Endothelial cell of umbilical vein (primary cell): ENCODE data around the gene SNX3. TPM values are rescaled to one million over a fixed set of nuclear protein-coding genes. Genes with fewer than 3 reads are reported as not detected.

Experiments
- BruUV-seq: library from RNA; stranded (reverse); fragments of 400-500 nt; replicated peaks from 2 replicates; lab custom pipeline; 2021; lab: Mats Ljungman, UMichigan
- CTCF ChIA-PET: fragments of 300-600, 350-600 bp; sonication (Branson Sonifier 250); formaldehyde crosslinking; loops from one replicate; lab custom pipeline; 2021; ENCODE audit warnings: antibody characterized with exemption, inconsistent platforms; lab: Charles Lee
- POLR2A ChIA-PET: fragments of 300-600, 350-600 bp; sonication (Branson Sonifier 250); formaldehyde crosslinking; loops from one replicate; lab custom pipeline; 2021; ENCODE audit warnings: antibody characterized with exemption, inconsistent platforms; lab: Charles Lee
- DNase-seq: peaks from one replicate; pipeline ENCODE4 v3.0.0-alpha.2; 2011; ENCODE audit warnings: low read depth, low spot score
- FAIRE-seq: peaks from 2 replicates; lab custom pipeline; 2011; peaks lifted over from hg19 to GRCh38; lab: Jason Lieb, UNC
- H2AFZ ChIP-seq: 2 replicates; pipeline ENCODE4 v1.6.0; 2012; ENCODE audit warnings: low read depth, low read length, control low read depth, inconsistent platforms
- H3K27ac ChIP-seq: 2 replicates; pipeline ENCODE4 v1.5.1; 2011; ENCODE audit warnings: low read depth, mild to moderate bottlenecking, control low read depth, low read length, moderate library complexity; ENCODE audit not compliant: insufficient read depth
- H3K27me3 ChIP-seq, 2 experiments: 2 replicates each; pipeline versions ENCODE4 v1.6.0 to v1.6.1; 2011; ENCODE audit warnings: low read length in 2 of 2, mixed read lengths in 1 of 2; ENCODE audit not compliant: control insufficient read depth in 2 of 2, insufficient read depth in 2 of 2
- H3K36me3 ChIP-seq, 2 experiments: 2 replicates in 1 of 2; 3 replicates in 1 of 2; pipeline ENCODE4 v1.5.1; 2011; ENCODE audit warnings: low read length in 2 of 2, mild to moderate bottlenecking in 1 of 2, moderate library complexity in 1 of 2; ENCODE audit not compliant: control insufficient read depth in 2 of 2, insufficient read depth in 2 of 2; ENCODE audit errors: extremely low read depth in 1 of 2
- H3K4me1 ChIP-seq: 3 replicates; pipeline ENCODE4 v1.5.1; 2011; ENCODE audit warnings: mild to moderate bottlenecking, low read length; ENCODE audit not compliant: control insufficient read depth, insufficient read depth; ENCODE audit errors: extremely low read depth
- H3K4me2 ChIP-seq: 2 replicates; pipeline ENCODE4 v1.6.1; 2011; ENCODE audit warnings: low read length, control low read depth, mixed read lengths; ENCODE audit not compliant: insufficient read depth
- H3K4me3 ChIP-seq, 3 experiments: fragments of 200-600 bp in 1 of 3; sonication (generic), shearing (Covaris generic) in 1 of 3; replicated peaks in 1 of 3; 2 replicates each; pipeline ENCODE4 v1.5.1; 2011 to 2016; ENCODE audit warnings: control low read depth in 3 of 3, low read length in 3 of 3, mild to moderate bottlenecking in 2 of 3, inconsistent platforms in 1 of 3, low read depth in 1 of 3, moderate library complexity in 1 of 3; ENCODE audit not compliant: insufficient read depth in 1 of 3
- H3K79me2 ChIP-seq: 2 replicates; pipeline ENCODE4 v1.6.0; 2012; ENCODE audit warnings: low read length, inconsistent platforms; ENCODE audit not compliant: control insufficient read depth, insufficient read depth
- H3K9ac ChIP-seq: replicated peaks from 2 replicates; pipeline ENCODE3; 2011; ENCODE audit warnings: low read length, control low read depth; ENCODE audit not compliant: insufficient read depth; ENCODE audit errors: extremely low read depth
- H3K9me1 ChIP-seq: replicated peaks from 3 replicates; pipeline ENCODE4 v1.6.0; 2011; ENCODE audit warnings: mild to moderate bottlenecking, low read length; ENCODE audit not compliant: control insufficient read depth, insufficient read depth; ENCODE audit errors: extremely low read depth
- H3K9me3 ChIP-seq: replicated peaks from 2 replicates; pipeline ENCODE4 v1.5.1; 2012; ENCODE audit warnings: low read length, inconsistent platforms; ENCODE audit not compliant: control insufficient read depth, insufficient read depth
- H4K20me1 ChIP-seq: replicated peaks from 2 replicates; pipeline ENCODE3; 2011; ENCODE audit warnings: mild to moderate bottlenecking, low read length; ENCODE audit not compliant: control insufficient read depth, insufficient read depth; ENCODE audit errors: extremely low read depth
- EZH2 ChIP-seq: IDR thresholded peaks from 2 replicates; pipeline ENCODE4 v1.6.1; 2012; ENCODE audit warnings: borderline replicate concordance, low read depth, mild to moderate bottlenecking, moderate library complexity, low read length, inconsistent platforms; ENCODE audit not compliant: severe bottlenecking
- FOS ChIP-seq: IDR thresholded peaks from 2 replicates; pipeline ENCODE4 v1.6.1; 2011; ENCODE audit warnings: mild to moderate bottlenecking, low read length, moderate library complexity, borderline replicate concordance; ENCODE audit not compliant: insufficient read depth
- GATA2 ChIP-seq: IDR thresholded peaks from 2 replicates; pipeline ENCODE4 v1.7.0; 2011; ENCODE audit warnings: low read depth, mild to moderate bottlenecking, moderate library complexity, mixed read lengths, low read length; ENCODE audit not compliant: insufficient read length, insufficient read depth
- JUN ChIP-seq: IDR thresholded peaks from 2 replicates; pipeline ENCODE4 v1.6.1; 2011; ENCODE audit warnings: borderline replicate concordance, low read depth; ENCODE audit not compliant: insufficient read length, insufficient read depth
- MYC ChIP-seq: IDR thresholded peaks from one replicate; pipeline ENCODE4 v1.6.1; 2011; ENCODE audit warnings: mild to moderate bottlenecking, low read depth, low read length
- POLR2A ChIP-seq: IDR thresholded peaks from 2 replicates; pipeline ENCODE4 v1.6.1; 2012; ENCODE audit warnings: low read depth, mild to moderate bottlenecking, control low read depth, low read length
- POLR2AphosphoS5 ChIP-seq: IDR thresholded peaks from 2 replicates; pipeline ENCODE4 v1.6.1; 2012; ENCODE audit warnings: low read depth, mild to moderate bottlenecking, control low read depth, low read length, moderate library complexity; ENCODE audit not compliant: insufficient read depth
- dilution Hi-C: fragments of 300-500 bp; cut with MboI; formaldehyde crosslinking; loops from one replicate; pipeline ENCODE4 v1.15.0; 2019; ENCODE audit warnings: low sequenced_read_pairs; ENCODE audit not compliant: extremely low pct_ligation_motif_present
- intact Hi-C: fragments of 100-400 bp; cut with micrococcal nuclease; formaldehyde crosslinking; loops from one replicate; pipeline ENCODE4 v1.10.0; 2022
- polyA plus RNA-seq, 4 experiments: library from polyadenylated mRNA; depleted of rRNA in 3 of 4; stranded (reverse) in 3 of 4; unstranded in 1 of 4; fragments of >200 nt; gene quantifications; 2 replicates each; pipeline versions ENCODE4 v1.2.1 to v1.2.3, GENCODE V29; 2011 to 2012; ENCODE audit warnings: missing spikeins in 1 of 4
- total RNA-seq: library from RNA; stranded (reverse); gene quantifications from 2 replicates; pipeline ENCODE4 v1.2.3, GENCODE V29; 2021
- TF ChIP-seq, protein P1 (sequence below), 2 donors: IDR thresholded peaks; 1 replicate in 1 of 2; 2 replicates in 1 of 2; pipeline ENCODE4 v1.5.1; 2011; ENCODE audit warnings: low read length in 2 of 2, mild to moderate bottlenecking in 2 of 2, moderate library complexity in 2 of 2, control low read depth in 1 of 2, inconsistent platforms in 1 of 2, low read depth in 1 of 2; ENCODE audit not compliant: insufficient read depth in 1 of 2; ENCODE audit errors: extremely low read depth in 1 of 2
- TF ChIP-seq, protein P2 (sequence below): IDR thresholded peaks from 2 replicates; pipeline ENCODE4 v1.6.1; 2011; ENCODE audit not compliant: insufficient read depth, insufficient read length

SNX3 gene
- total and polyA plus RNA-seq, 2 donors (not counting 3 experiments of a cell fraction or from before 2014, with no cell fraction given) = 155 to 281 TPM

DNA sequence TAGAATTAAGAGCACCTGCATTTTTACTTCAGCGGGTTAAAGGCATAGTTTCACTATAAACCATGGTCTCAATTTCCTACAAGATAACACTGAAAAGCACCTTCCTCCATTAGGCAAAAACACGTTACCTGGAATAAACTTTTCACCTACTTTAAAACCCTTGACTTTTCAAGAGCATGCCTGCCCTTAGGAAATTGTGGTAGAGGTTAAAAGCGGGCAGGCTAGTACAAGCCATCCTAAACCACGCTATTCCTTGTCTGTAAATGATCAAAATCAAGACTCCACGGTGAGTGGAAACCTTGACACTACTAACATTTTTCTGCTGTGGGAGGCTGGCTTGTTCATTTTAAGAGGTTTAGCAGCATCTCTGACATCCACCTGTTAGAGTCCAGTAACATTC lies 51.1 kb downstream of the SNX3 start:
- Histone ChIP-seq H3K36me3 (peaks cover 2 to 3% of the 10 kb centered on the region in 2 experiments), H3K4me2 (no peak overlapping the region), H3K9me3 (no peaks in the 10 kb centered on the region), H4K20me1 (no peaks in the 10 kb centered on the region), H3K4me1 (no peaks in the 10 kb centered on the region), H3K9ac (no peak overlapping the region), H3K79me2 (no peaks in the 10 kb centered on the region), H3K9me1 (no peaks in the 10 kb centered on the region), H3K27me3 (no peaks in the 10 kb centered on the region), H3K27ac (no peak overlapping the region), H2AFZ (no peak overlapping the region), H3K4me3 (no peak overlapping the region)
- TF ChIP-seq GATA2 (no peak), POLR2A (no peak), JUN (no peak), POLR2AphosphoS5 (no peak), FOS (no peak), EZH2 (no peak), MYC (no peak)
- TF ChIP-seq, protein P1, sequence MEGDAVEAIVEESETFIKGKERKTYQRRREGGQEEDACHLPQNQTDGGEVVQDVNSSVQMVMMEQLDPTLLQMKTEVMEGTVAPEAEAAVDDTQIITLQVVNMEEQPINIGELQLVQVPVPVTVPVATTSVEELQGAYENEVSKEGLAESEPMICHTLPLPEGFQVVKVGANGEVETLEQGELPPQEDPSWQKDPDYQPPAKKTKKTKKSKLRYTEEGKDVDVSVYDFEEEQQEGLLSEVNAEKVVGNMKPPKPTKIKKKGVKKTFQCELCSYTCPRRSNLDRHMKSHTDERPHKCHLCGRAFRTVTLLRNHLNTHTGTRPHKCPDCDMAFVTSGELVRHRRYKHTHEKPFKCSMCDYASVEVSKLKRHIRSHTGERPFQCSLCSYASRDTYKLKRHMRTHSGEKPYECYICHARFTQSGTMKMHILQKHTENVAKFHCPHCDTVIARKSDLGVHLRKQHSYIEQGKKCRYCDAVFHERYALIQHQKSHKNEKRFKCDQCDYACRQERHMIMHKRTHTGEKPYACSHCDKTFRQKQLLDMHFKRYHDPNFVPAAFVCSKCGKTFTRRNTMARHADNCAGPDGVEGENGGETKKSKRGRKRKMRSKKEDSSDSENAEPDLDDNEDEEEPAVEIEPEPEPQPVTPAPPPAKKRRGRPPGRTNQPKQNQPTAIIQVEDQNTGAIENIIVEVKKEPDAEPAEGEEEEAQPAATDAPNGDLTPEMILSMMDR (IDR thresholded peaks at IDR 0.05; ENCODE audit: extremely low read depth in 1 of 2, insufficient read depth in 1 of 2, low read depth in 1 of 2, low read length in 2 of 2) = no peak
- TF ChIP-seq, protein P2, sequence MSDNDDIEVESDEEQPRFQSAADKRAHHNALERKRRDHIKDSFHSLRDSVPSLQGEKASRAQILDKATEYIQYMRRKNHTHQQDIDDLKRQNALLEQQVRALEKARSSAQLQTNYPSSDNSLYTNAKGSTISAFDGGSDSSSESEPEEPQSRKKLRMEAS = no peak
- intact Hi-C loops (no loop called here), dilution Hi-C loops (no loop called here)
- FAIRE-seq (no peak), DNase-seq (no peak)
- CTCF ChIA-PET = interaction anchor here (1.3 kb wide), 1 partner anchor 282 kb away, joined by 4 read pairs; no protein-coding TSS in a partner anchor
- POLR2A ChIA-PET = interaction anchor here (0.8 kb wide), 1 partner anchor 51 kb away, joined by 3 read pairs; the partner anchor contains the start of gene SNX3
- BruUV-seq = no TSS peak
